ENCODE data around the gene GPR18.

GPR18 gene

DNA sequence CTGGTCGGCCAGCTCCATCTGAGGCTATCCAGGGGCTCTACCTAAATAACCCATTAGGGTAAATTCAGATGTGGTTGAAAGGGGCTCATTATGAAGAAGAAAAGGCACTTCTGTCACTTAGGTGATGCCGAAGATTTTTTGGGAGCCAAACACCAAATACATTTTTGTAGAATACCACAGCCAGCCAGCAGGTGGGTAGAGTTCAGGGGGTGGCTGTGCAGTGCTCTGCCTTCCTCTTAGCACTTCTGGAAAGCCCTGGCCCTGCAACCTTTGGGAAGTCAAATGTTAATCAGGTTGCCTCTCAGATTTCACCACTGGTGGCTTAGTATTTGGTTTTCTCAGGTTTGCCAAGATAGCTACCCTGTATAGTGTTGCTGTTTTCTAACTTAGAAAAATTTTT is 18.5 kb upstream of the GPR18 start:
- Histone ChIP-seq H3K9me3 (ENCODE audit: insufficient read depth, low read depth, low read length) (no peaks in the 10 kb centered on the region), H3K4me3 (ENCODE audit: low read length) (no peak overlapping the region), H3K27me3 (ENCODE audit: insufficient read depth, low read length) (no peaks in the 10 kb centered on the region), H3K36me3 (ENCODE audit: insufficient read depth, low read depth, low read length) (no peaks in the 10 kb centered on the region), H3K27ac (ENCODE audit: low read length) (no peak overlapping the region), H3K9ac (ENCODE audit: low read depth, low read length) (no peak overlapping the region), H3K4me1 (ENCODE audit: insufficient read depth, low read length) (peaks cover 11% of the 10 kb centered on the region; the same call in 1 of the 2 replicates)

DNA sequence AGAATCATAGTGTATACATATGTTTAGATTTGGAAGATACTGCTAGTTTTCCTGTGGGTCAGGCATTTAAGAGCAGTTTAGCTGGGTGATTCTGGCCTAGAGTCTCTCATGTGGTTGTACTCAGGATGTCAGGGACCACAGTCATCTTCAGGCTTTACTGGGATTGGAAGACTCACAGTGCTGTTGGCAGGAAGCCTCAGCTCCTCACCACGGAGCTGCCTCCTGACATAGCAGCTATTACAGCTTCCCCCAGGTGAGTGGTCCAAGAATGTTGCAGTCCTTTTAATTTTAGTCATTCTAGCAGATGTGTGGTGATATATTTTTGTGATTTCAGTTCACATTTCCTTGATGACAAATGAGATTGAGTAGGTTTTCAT is 16.9 kb upstream of the GPR18 start:
- Histone ChIP-seq H3K9me3 (ENCODE audit: insufficient read depth, low read depth, low read length) (no peaks in the 10 kb centered on the region), H3K36me3 (ENCODE audit: insufficient read depth, low read depth, low read length) (no peaks in the 10 kb centered on the region), H3K4me1 (ENCODE audit: insufficient read depth, low read length) (peaks cover 11% of the 10 kb centered on the region; the same call in 1 of the 2 replicates), H3K27me3 (ENCODE audit: insufficient read depth, low read length) (no peaks in the 10 kb centered on the region), H3K9ac (ENCODE audit: low read depth, low read length) (no peak overlapping the region), H3K4me3 (ENCODE audit: low read length) (no peak overlapping the region), H3K27ac (ENCODE audit: low read length) (no peak overlapping the region)

DNA sequence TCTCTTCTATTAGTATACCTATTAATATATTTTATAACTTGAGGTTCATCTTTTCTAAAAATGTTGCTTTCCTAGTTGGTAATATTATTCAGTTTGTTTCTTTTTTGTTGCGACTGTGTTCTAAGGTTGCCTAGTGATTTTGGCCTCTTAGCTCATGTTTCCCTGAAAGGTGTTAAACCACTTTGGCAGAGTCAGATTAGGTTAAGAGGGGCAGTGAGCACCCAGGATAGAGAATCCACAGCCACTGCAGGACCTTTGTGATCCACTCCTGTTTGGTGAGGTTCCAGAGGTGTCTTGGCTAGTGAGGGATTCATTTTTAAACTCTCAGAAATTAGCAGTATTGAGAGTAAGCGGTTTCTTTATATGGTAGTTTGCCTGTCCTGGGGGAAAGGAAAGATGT is 14.9 kb upstream of the GPR18 start:
- no peaks in the 10 kb centered on the region for H3K27me3 ChIP-seq (ENCODE audit: insufficient read depth, low read length)
- H3K36me3 ChIP-seq (ENCODE audit: insufficient read depth, low read depth, low read length) = no peaks in the 10 kb centered on the region
- no peak overlapping the region for H3K4me3 ChIP-seq (ENCODE audit: low read length)
- H3K9ac ChIP-seq (ENCODE audit: low read depth, low read length) = no peak overlapping the region
- H3K27ac ChIP-seq (ENCODE audit: low read length) = no peak overlapping the region
- no peaks in the 10 kb centered on the region for H3K9me3 ChIP-seq (ENCODE audit: insufficient read depth, low read depth, low read length)
- H3K4me1 ChIP-seq (ENCODE audit: insufficient read depth, low read length) = peaks cover 4% of the 10 kb centered on the region; the same call in 1 of the 2 replicates

DNA sequence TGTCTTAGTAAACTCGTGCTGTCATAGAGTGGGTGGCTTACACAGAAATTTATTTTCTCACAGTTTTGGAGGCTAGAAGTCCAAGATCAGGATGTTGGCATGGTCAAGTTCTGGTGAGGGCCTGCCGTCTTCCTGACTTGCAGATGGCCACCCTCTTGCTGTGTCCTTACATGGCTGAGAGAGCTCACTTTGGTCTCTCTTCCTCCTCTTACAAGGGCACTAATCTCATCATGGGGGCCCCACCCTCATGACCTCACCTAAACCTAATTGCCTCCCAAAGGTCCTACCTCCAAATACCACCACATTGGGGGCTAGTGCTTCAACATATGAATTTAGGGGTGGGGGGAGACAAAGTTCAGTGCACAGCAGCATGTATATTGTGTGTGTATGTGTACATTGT is 14.3 kb upstream of the GPR18 start:
- Histone ChIP-seq H3K27ac (ENCODE audit: low read length) (no peak overlapping the region), H3K4me1 (ENCODE audit: insufficient read depth, low read length) (peaks cover 4% of the 10 kb centered on the region; the same call in 1 of the 2 replicates), H3K9me3 (ENCODE audit: insufficient read depth, low read depth, low read length) (no peaks in the 10 kb centered on the region), H3K9ac (ENCODE audit: low read depth, low read length) (no peak overlapping the region), H3K4me3 (ENCODE audit: low read length) (no peak overlapping the region), H3K27me3 (ENCODE audit: insufficient read depth, low read length) (no peaks in the 10 kb centered on the region), H3K36me3 (ENCODE audit: insufficient read depth, low read depth, low read length) (no peaks in the 10 kb centered on the region)

DNA sequence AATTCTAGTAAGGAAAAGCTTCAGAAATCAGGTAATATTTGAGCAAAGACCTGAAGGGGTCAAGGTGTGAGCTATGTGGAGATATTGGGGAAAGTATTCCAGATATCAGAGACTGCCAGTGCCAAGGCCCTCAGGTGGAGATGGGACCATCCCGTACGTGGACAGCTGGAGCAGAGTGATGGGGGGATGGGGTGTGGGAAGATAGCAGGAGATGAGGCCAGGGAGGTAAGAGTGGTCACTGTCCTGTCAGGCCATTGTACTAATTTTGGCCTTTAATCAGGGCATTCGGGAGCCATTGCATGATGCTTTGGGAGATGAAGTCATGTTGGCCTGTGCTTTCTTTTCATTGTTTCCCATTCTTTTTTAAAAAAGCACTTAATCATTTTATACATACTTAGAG is 13.1 kb upstream of the GPR18 start:
- Histone ChIP-seq H3K9ac (ENCODE audit: low read depth, low read length) (no peak overlapping the region), H3K36me3 (ENCODE audit: insufficient read depth, low read depth, low read length) (no peaks in the 10 kb centered on the region), H3K27ac (ENCODE audit: low read length) (no peak overlapping the region), H3K4me3 (ENCODE audit: low read length) (no peak overlapping the region), H3K4me1 (ENCODE audit: insufficient read depth, low read length) (peaks cover 1% of the 10 kb centered on the region; the same call in 1 of the 2 replicates), H3K9me3 (ENCODE audit: insufficient read depth, low read depth, low read length) (no peaks in the 10 kb centered on the region), H3K27me3 (ENCODE audit: insufficient read depth, low read length) (no peaks in the 10 kb centered on the region)

DNA sequence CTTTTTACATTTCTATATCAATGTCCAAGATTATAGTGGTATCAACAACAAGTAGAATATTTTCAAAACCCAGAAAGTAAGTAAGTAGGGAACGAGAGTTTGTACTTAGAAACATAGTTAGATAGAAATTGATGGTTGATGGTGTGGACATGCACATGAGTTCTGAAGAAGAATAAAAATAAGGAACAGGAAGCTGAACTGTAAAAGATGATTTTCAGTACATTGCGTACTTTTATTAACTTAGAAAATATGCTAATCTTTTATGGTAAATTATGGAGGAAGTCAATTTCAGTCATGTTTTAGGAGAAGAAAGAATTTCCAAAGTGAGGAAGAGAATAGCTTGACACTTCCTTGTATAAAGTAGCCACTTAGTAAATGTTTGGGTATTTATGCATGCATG is 12.3 kb upstream of the GPR18 start:
- H3K4me3 ChIP-seq (ENCODE audit: low read length) = no peak overlapping the region
- H3K27me3 ChIP-seq (ENCODE audit: insufficient read depth, low read length) = no peaks in the 10 kb centered on the region
- no peaks in the 10 kb centered on the region for H3K4me1 ChIP-seq (ENCODE audit: insufficient read depth, low read length)
- no peaks in the 10 kb centered on the region for H3K9me3 ChIP-seq (ENCODE audit: insufficient read depth, low read depth, low read length)
- no peak overlapping the region for H3K9ac ChIP-seq (ENCODE audit: low read depth, low read length)
- H3K27ac ChIP-seq (ENCODE audit: low read length) = no peak overlapping the region
- no peaks in the 10 kb centered on the region for H3K36me3 ChIP-seq (ENCODE audit: insufficient read depth, low read depth, low read length)

DNA sequence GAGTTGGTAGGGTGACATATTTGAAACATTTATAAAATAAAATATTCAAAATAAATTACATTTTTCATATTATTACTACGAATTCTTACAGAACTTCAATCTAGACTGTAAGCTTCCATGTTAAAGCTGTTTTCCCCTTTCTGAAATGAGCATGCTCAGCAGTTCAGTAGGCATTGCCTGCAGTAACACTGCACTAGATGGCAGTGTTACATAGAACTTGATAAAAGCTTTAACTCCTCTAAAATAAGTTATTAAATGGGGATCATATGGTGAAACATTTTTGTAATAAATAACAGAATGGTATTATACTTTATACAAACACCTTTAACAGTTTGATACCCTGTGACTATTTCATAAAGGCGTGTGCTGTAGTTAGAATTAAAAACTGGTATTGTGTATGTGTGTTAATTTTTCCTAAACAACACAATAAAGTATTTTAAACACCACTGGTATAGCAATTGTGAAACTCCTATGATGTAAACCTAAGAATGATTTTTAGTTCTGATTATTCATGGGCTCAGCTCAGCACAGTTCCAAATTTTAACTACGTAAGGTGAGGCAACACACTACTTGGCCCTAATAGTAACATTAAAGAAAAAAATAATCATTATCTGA is 11.6 kb upstream of the GPR18 start:
- H3K4me1 ChIP-seq (ENCODE audit: insufficient read depth, low read length) = no peaks in the 10 kb centered on the region
- H3K4me3 ChIP-seq (ENCODE audit: low read length) = no peak overlapping the region
- H3K36me3 ChIP-seq (ENCODE audit: insufficient read depth, low read depth, low read length) = no peaks in the 10 kb centered on the region
- no peak overlapping the region for H3K27ac ChIP-seq (ENCODE audit: low read length)
- H3K9ac ChIP-seq (ENCODE audit: low read depth, low read length) = no peak overlapping the region
- no peaks in the 10 kb centered on the region for H3K9me3 ChIP-seq (ENCODE audit: insufficient read depth, low read depth, low read length)
- H3K27me3 ChIP-seq (ENCODE audit: insufficient read depth, low read length) = no peaks in the 10 kb centered on the region

DNA sequence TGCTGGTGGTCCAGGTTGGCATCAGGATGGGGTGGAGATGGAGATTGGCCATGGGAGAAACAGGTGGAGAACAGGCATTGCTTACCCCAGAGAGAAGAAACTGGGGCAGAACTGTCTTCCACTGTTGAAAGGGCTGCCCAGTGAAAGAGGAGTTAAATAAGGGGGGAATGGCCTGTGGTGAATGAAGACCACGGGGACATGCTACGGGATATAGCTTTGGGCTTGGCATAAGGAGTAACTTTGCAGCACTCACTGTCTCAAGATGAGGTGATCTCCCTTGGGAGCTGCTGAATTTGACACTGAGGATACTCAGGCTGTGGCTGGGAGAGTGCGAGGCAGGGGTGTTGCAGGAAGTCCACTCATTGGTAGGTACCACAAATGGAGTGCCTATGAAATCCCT is 10.6 kb upstream of the GPR18 start:
- Histone ChIP-seq H3K9ac (ENCODE audit: low read depth, low read length) (no peak overlapping the region), H3K27me3 (ENCODE audit: insufficient read depth, low read length) (no peaks in the 10 kb centered on the region), H3K36me3 (ENCODE audit: insufficient read depth, low read depth, low read length) (0 out of 2 replicates have a peak, but pooled peaks cover 2% of the 10 kb centered on the region), H3K4me1 (ENCODE audit: insufficient read depth, low read length) (no peaks in the 10 kb centered on the region), H3K4me3 (ENCODE audit: low read length) (no peak overlapping the region), H3K27ac (ENCODE audit: low read length) (no peak overlapping the region), H3K9me3 (ENCODE audit: insufficient read depth, low read depth, low read length) (no peaks in the 10 kb centered on the region)

DNA sequence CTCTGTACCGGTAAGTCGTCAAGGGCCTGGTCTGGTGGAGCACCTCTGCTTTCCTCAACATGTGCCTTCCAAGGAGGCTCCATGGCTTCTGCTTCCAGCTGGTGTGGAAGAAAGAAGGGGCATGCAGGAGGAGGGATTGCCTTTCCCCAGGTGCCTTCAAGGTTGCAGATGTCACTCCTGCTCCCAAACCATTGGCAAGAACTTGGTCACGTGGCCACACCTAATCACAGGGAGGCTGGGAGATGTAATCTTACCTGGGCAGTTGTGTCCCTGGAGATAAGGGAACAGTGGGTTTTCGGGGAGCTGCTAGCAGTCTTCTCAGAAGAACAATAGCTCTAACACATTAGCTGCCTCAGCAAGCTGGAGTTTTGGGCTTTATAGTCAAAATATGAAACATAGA is 9.7 kb upstream of the GPR18 start:
- H3K9me3 ChIP-seq (ENCODE audit: insufficient read depth, low read depth, low read length) = no peaks in the 10 kb centered on the region
- H3K36me3 ChIP-seq (ENCODE audit: insufficient read depth, low read depth, low read length) = 0 out of 2 replicates have a peak, but pooled peaks cover 10% of the 10 kb centered on the region
- no peak overlapping the region for H3K4me3 ChIP-seq (ENCODE audit: low read length)
- H3K27me3 ChIP-seq (ENCODE audit: insufficient read depth, low read length) = no peaks in the 10 kb centered on the region
- no peak overlapping the region for H3K9ac ChIP-seq (ENCODE audit: low read depth, low read length)
- H3K27ac ChIP-seq (ENCODE audit: low read length) = no peak overlapping the region
- H3K4me1 ChIP-seq (ENCODE audit: insufficient read depth, low read length) = no peaks in the 10 kb centered on the region

DNA sequence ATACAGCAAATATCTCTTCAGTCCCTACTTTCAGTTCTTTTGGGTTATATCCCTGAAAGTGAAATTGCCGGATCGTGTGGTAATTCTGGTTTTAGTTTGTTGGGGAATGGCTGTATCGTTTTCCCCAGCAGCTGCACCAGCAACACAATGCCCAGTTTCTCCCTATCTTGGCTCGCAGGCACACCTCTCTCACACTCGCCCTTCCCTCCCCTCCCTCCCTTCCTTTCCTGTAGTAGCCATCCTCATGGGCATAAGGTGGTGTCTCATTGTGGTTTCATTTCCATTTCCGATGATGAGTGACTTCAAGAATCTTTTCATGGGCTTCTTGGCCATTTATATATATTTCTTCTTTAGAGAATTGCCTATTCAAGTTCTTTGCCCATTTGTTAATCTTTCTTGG is 8.6 kb upstream of the GPR18 start:
- Histone ChIP-seq H3K4me1 (ENCODE audit: insufficient read depth, low read length) (no peaks in the 10 kb centered on the region), H3K9me3 (ENCODE audit: insufficient read depth, low read depth, low read length) (no peaks in the 10 kb centered on the region), H3K9ac (ENCODE audit: low read depth, low read length) (no peak overlapping the region), H3K36me3 (ENCODE audit: insufficient read depth, low read depth, low read length) (0 out of 2 replicates have a peak, but pooled peaks cover 11% of the 10 kb centered on the region), H3K27ac (ENCODE audit: low read length) (no peak overlapping the region), H3K27me3 (ENCODE audit: insufficient read depth, low read length) (no peaks in the 10 kb centered on the region), H3K4me3 (ENCODE audit: low read length) (no peak overlapping the region)

DNA sequence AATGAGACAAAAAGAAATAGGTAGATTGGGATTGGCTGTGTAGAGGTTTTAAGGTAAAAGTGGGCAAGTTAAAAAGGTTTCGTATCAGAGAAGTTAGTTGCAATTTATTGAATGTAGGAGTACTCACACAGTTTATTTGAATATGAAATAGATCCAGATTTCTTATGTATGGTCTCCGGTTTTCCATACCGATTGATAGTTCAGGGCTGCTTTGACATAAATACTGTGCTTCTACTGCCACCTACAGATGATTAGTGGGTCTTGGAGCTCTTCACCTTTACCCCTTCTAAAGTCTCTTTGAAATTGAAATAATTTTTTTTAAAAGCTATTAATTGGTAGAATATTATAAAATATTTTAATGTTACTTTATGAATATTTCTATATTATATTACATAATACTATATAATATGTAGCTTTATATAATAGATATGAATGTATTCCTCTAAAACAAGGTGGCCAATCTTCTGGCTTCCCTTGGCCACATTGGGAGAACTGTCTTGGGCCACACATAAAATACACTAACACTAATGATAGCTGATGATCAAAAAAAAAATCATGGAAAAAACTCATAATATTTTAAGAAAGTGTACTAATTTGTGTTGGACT is 7.7 kb upstream of the GPR18 start:
- no peaks in the 10 kb centered on the region for H3K27me3 ChIP-seq (ENCODE audit: insufficient read depth, low read length)
- no peak overlapping the region for H3K27ac ChIP-seq (ENCODE audit: low read length)
- H3K9ac ChIP-seq (ENCODE audit: low read depth, low read length) = no peak overlapping the region
- no peaks in the 10 kb centered on the region for H3K4me1 ChIP-seq (ENCODE audit: insufficient read depth, low read length)
- H3K9me3 ChIP-seq (ENCODE audit: insufficient read depth, low read depth, low read length) = no peaks in the 10 kb centered on the region
- peaks cover 16% of the 10 kb centered on the region; the same call in 1 of the 2 replicates for H3K36me3 ChIP-seq (ENCODE audit: insufficient read depth, low read depth, low read length)
- H3K4me3 ChIP-seq (ENCODE audit: low read length) = no peak overlapping the region

DNA sequence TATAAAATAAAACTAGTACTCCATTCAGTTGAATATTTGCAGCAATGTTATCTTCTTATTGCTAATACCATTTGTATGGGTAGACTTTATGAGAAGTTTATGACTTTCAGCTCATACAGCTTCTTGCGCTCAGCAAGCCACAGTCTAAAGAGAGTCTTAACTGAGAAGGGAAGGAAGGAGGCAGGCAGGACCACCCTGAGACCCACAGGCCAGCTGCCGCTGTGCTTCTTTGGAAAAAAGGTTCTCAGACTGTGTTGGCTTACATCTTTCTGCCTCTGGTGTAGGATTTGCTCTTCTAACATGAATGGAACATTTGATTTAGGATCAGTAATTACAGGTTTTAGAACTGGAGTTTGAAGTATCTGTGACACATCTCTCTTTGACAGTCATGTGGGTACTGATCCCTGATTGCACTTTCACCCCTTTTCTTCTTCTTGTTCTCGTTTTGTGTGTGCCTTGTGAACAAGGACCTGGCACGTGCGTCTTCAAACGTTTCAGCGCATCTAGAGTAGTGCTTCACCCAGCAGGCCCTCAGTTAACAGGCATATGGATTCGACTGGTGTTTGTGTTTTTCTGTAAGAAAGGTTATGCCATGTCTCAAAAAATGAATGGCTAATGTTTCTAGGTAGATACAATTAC is 7.1 kb upstream of the GPR18 start:
- Histone ChIP-seq H3K9me3 (ENCODE audit: insufficient read depth, low read depth, low read length) (no peaks in the 10 kb centered on the region), H3K27me3 (ENCODE audit: insufficient read depth, low read length) (no peaks in the 10 kb centered on the region), H3K9ac (ENCODE audit: low read depth, low read length) (no peak overlapping the region), H3K27ac (ENCODE audit: low read length) (no peak overlapping the region), H3K36me3 (ENCODE audit: insufficient read depth, low read depth, low read length) (peaks cover 18% of the 10 kb centered on the region; the same call in 1 of the 2 replicates), H3K4me1 (ENCODE audit: insufficient read depth, low read length) (no peaks in the 10 kb centered on the region), H3K4me3 (ENCODE audit: low read length) (no peak overlapping the region)
